ENCODE data around the gene PAFAH1B2. TPM values are rescaled to one million over a fixed set of nuclear protein-coding genes. Genes with fewer than 3 reads are reported as not detected.
"Not testable (repeated sequence)": the region's sequence is repeated elsewhere in the genome, so short reads cannot be mapped to it uniquely, and the experiment has no call there.

Gene PAFAH1B2
- total RNA-seq, 1 donor from 2014 or later = 90.5 TPM

GRCh38 chr11:117107701-117108590 lies 36.1 kb upstream of the PAFAH1B2 start:
- H3K4me3 Mint-ChIP-seq (ENCODE audit: unreplicated experiment) = no peak overlapping the region
- H3K27ac Mint-ChIP-seq (ENCODE audit: unreplicated experiment) = no peak overlapping the region
- DNase-seq (ENCODE audit: low spot score) = no peak
- no peaks in the 10 kb centered on the region for H3K9me3 Mint-ChIP-seq (ENCODE audit: low read depth)
- H3K4me1 Mint-ChIP-seq (ENCODE audit: low read depth) = no peaks in the 10 kb centered on the region
- no peaks in the 10 kb centered on the region for H3K27me3 Mint-ChIP-seq (ENCODE audit: low read depth)
- TF ChIP-seq CTCF (IDR thresholded peaks at IDR 0.05) = no peak
- H3K36me3 Mint-ChIP-seq (ENCODE audit: low read depth) = no peaks in the 10 kb centered on the region

DNA sequence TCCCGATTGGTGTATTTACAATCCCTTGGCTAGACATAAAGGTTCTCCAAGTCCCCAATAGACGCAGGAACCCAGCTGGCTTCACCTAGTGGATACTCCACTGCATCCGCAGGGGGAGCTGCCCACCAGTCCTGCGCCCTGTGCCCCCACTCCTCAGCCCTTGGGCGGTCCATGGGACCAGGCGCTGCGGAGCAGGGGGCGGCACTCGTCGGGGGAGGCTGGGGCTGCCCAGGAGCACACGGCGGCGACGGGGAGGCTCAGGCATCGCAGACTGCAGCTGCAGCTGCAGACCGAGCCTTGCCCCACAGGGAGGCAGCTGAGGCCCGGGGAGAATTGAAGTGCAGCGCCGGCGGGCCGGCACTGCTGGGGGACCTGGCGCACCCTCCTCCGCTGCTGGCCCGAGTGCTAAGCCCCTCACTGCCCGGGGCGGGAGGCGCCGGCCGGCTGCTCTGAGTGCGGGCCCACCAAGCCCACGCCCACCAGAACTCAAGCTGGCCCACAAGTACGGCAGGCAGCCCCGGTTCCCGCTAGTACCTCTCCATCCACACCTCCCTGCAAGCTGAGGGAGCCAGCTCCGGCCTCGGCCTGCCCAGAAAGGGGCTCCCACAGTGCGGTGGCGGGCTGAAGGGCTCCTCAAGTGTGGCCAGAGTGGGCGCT lies 33.7 kb upstream of the PAFAH1B2 start:
- no peaks in the 10 kb centered on the region for H3K27me3 Mint-ChIP-seq (ENCODE audit: low read depth)
- H3K9me3 Mint-ChIP-seq (ENCODE audit: low read depth) = no peaks in the 10 kb centered on the region
- TF ChIP-seq CTCF (IDR thresholded peaks at IDR 0.05) = no peak
- DNase-seq (ENCODE audit: low spot score) = no peak
- no peaks in the 10 kb centered on the region for H3K36me3 Mint-ChIP-seq (ENCODE audit: low read depth)
- H3K27ac Mint-ChIP-seq (ENCODE audit: unreplicated experiment) = no peak overlapping the region
- no peak overlapping the region for H3K4me3 Mint-ChIP-seq (ENCODE audit: unreplicated experiment)
- H3K4me1 Mint-ChIP-seq (ENCODE audit: low read depth) = no peaks in the 10 kb centered on the region

GRCh38 chr11:117112497-117112896 lies 31.6 kb upstream of the PAFAH1B2 start:
- not testable (repeated sequence) for H3K36me3 Mint-ChIP-seq (ENCODE audit: low read depth); H3K4me1 Mint-ChIP-seq (ENCODE audit: low read depth); H3K4me3 Mint-ChIP-seq (ENCODE audit: unreplicated experiment); H3K27me3 Mint-ChIP-seq (ENCODE audit: low read depth); DNase-seq (ENCODE audit: low spot score); H3K9me3 Mint-ChIP-seq (ENCODE audit: low read depth); H3K27ac Mint-ChIP-seq (ENCODE audit: unreplicated experiment)

DNA sequence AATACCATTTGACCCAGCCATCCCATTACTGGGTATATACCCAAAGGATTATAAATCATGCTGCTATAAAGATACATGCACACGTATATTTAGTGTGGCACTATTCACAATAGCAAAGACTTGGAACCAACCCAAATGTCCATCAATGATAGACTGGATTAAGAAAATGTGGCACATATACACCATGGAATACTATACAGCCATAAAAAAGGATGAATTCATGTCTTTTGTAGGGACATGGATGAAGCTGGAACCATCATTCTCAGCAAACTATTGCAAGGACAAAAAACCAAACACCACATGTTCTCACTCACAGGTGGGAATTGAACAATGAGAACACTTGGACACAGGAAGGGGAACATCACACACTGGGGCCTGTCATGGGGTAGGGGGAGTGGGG lies 31.1 kb upstream of the PAFAH1B2 start:
- not testable (repeated sequence) for H3K27ac Mint-ChIP-seq (ENCODE audit: unreplicated experiment); H3K27me3 Mint-ChIP-seq (ENCODE audit: low read depth); DNase-seq (ENCODE audit: low spot score); H3K4me3 Mint-ChIP-seq (ENCODE audit: unreplicated experiment); H3K4me1 Mint-ChIP-seq (ENCODE audit: low read depth); H3K9me3 Mint-ChIP-seq (ENCODE audit: low read depth); H3K36me3 Mint-ChIP-seq (ENCODE audit: low read depth)

GRCh38 chr11:117117681-117118080 lies 26.4 kb upstream of the PAFAH1B2 start:
- no peaks in the 10 kb centered on the region for H3K4me1 Mint-ChIP-seq (ENCODE audit: low read depth)
- H3K9me3 Mint-ChIP-seq (ENCODE audit: low read depth) = no peaks in the 10 kb centered on the region
- no peak for TF ChIP-seq CTCF (IDR thresholded peaks at IDR 0.05)
- H3K27ac Mint-ChIP-seq (ENCODE audit: unreplicated experiment) = no peak overlapping the region
- no peaks in the 10 kb centered on the region for H3K27me3 Mint-ChIP-seq (ENCODE audit: low read depth)
- DNase-seq (ENCODE audit: low spot score) = no peak
- H3K4me3 Mint-ChIP-seq (ENCODE audit: unreplicated experiment) = no peak overlapping the region
- H3K36me3 Mint-ChIP-seq (ENCODE audit: low read depth) = no peaks in the 10 kb centered on the region

DNA sequence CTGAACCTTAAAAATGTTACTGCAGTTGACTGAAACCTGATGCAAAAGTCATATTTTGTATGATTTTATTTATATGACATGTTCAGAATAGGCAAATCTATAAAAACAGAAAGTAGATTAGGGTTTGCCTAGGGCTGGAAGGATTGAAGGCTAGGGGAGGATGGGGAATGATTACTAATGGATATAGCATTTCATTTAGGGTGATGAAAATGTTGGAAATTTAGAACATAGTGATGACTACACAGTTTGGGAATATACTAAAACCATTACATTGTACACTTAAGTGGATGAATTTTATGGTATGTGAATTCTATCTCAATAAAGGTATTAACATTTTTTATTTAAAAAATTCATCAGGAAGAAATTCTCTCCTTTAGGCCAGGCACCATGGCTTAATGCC lies 22.9 kb upstream of the PAFAH1B2 start:
- no peaks in the 10 kb centered on the region for H3K4me1 Mint-ChIP-seq (ENCODE audit: low read depth)
- no peaks in the 10 kb centered on the region for H3K9me3 Mint-ChIP-seq (ENCODE audit: low read depth)
- peaks cover 7% of the 10 kb centered on the region for H3K27me3 Mint-ChIP-seq (ENCODE audit: low read depth)
- no peak for TF ChIP-seq CTCF (IDR thresholded peaks at IDR 0.05)
- no peaks in the 10 kb centered on the region for H3K36me3 Mint-ChIP-seq (ENCODE audit: low read depth)
- H3K4me3 Mint-ChIP-seq (ENCODE audit: unreplicated experiment) = no peak overlapping the region
- DNase-seq (ENCODE audit: low spot score) = no peak
- peak overlapping the region; percentile 63 for H3K27ac Mint-ChIP-seq (ENCODE audit: unreplicated experiment)

Measured in chondrocyte (in vitro differentiated cells).